ENCODE data around the gene ASS1. TPM values are rescaled to one million over a fixed set of nuclear protein-coding genes. Genes with fewer than 3 reads are reported as not detected.

ASS1 gene
- total RNA-seq, 1 donor from 2014 or later, result 71.3 TPM

DNA sequence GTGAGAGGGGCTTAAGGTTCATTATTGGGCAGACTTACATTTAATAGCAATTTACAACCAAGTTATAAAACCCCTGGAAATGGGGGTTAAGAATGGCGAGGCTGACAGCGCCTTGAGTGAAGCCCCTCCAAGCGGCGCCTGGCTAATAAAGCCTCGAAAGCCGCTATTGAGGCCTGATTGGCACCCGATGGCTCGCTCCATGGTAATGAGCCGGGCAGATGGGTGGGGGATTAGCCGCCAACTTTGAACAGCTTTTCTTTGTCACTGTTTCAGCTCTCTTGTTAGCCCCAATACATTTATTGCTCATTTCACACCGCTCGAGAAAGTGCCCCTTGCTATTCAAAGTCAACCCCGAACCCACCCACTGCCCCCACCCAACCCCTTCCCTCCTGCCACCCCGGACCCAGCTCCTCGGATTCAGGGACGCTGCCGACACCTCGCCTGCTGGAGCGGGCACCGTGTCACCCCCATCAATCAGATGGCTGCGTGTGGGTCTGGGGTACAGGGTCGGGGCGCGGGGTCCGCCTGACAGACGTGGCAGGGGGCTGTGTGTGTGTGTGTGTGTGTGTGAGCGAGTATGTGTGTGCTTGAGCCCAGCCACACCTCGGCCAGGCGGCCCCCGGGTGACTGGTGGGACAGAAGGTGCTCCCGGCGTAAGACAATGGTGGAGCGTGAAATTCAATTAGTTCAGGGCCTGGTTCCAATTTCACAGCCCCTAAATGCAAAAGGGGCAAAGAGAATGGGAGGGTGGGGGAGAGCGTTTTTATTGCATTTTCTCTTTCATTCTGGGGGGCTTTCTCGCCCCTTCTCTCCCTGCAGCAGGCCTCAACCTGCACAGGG, 34.2 kb downstream of the ASS1 start:
- H3K4me1 ChIP-seq, result no peaks in the 10 kb centered on the region
- DNase-seq, result no peak
- H3K9me3 ChIP-seq (replicated peaks), result no peaks in the 10 kb centered on the region
- TF ChIP-seq, protein P1, sequence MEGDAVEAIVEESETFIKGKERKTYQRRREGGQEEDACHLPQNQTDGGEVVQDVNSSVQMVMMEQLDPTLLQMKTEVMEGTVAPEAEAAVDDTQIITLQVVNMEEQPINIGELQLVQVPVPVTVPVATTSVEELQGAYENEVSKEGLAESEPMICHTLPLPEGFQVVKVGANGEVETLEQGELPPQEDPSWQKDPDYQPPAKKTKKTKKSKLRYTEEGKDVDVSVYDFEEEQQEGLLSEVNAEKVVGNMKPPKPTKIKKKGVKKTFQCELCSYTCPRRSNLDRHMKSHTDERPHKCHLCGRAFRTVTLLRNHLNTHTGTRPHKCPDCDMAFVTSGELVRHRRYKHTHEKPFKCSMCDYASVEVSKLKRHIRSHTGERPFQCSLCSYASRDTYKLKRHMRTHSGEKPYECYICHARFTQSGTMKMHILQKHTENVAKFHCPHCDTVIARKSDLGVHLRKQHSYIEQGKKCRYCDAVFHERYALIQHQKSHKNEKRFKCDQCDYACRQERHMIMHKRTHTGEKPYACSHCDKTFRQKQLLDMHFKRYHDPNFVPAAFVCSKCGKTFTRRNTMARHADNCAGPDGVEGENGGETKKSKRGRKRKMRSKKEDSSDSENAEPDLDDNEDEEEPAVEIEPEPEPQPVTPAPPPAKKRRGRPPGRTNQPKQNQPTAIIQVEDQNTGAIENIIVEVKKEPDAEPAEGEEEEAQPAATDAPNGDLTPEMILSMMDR (IDR thresholded peaks at IDR 0.05; ENCODE audit: borderline replicate concordance), result no peak
- H3K27ac ChIP-seq (replicated peaks), result no peak overlapping the region
- intact Hi-C loops (cut with micrococcal nuclease), result no loop called here
- peaks cover 45% of the 10 kb centered on the region for H3K36me3 ChIP-seq
- H3K4me3 ChIP-seq, result no peak overlapping the region
- no peaks in the 10 kb centered on the region for H3K27me3 ChIP-seq (ENCODE audit: low read depth)

DNA sequence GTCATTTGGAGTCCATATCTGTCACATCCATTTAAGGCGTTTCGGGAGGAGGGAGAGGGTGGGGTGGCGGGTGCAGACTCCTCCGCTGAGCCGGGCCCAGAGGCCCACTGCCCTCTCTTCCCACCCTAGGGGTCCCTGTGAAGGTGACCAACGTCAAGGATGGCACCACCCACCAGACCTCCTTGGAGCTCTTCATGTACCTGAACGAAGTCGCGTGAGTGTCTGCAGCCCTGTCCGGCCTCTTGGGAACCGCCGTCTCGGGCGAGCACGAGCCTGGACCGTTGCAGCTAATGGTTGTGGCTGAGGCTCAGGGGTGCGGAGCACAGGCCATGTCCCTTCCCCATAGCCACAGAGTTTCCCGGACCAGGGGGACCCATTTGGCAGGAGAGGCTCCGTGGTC, 34.8 kb downstream of the ASS1 start:
- peaks cover 46% of the 10 kb centered on the region for H3K36me3 ChIP-seq
- intact Hi-C loops (cut with micrococcal nuclease), result no loop called here
- no peaks in the 10 kb centered on the region for H3K9me3 ChIP-seq (replicated peaks)
- H3K4me3 ChIP-seq, result no peak overlapping the region
- TF ChIP-seq, protein P1 (IDR thresholded peaks at IDR 0.05; ENCODE audit: borderline replicate concordance), result no peak
- H3K4me1 ChIP-seq, result no peaks in the 10 kb centered on the region
- DNase-seq, result no peak
- H3K27me3 ChIP-seq (ENCODE audit: low read depth), result no peaks in the 10 kb centered on the region
- H3K27ac ChIP-seq (replicated peaks), result no peak overlapping the region

DNA sequence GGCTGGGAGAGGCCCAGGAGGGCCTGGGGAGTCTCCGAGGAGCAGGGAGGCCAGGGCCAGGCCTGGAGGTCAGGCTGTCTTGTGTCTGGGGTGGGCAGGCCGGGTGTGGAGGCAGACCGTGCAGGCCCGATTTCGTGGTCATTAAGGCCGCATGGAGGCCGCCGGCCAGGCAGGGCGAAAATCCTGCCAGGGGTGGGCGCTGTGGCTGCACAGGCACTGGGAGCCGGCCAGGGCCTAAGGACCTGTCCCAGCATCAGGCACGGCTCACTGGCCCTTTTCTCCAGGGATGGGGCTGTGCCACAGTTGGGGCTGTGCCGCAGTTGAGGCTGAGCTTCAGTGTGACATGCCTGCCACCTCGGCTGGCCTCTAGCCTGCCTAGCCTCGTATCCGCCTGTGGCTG, 35.9 kb downstream of the ASS1 start:
- no peaks in the 10 kb centered on the region for H3K27me3 ChIP-seq (ENCODE audit: low read depth)
- no peaks in the 10 kb centered on the region for H3K9me3 ChIP-seq (replicated peaks)
- TF ChIP-seq, protein P1 (IDR thresholded peaks at IDR 0.05; ENCODE audit: borderline replicate concordance), result no peak
- DNase-seq, result no peak
- no peaks in the 10 kb centered on the region for H3K4me1 ChIP-seq
- intact Hi-C loops (cut with micrococcal nuclease), result no loop called here
- no peak overlapping the region for H3K27ac ChIP-seq (replicated peaks)
- H3K36me3 ChIP-seq, result peaks cover 54% of the 10 kb centered on the region
- H3K4me3 ChIP-seq, result no peak overlapping the region

DNA sequence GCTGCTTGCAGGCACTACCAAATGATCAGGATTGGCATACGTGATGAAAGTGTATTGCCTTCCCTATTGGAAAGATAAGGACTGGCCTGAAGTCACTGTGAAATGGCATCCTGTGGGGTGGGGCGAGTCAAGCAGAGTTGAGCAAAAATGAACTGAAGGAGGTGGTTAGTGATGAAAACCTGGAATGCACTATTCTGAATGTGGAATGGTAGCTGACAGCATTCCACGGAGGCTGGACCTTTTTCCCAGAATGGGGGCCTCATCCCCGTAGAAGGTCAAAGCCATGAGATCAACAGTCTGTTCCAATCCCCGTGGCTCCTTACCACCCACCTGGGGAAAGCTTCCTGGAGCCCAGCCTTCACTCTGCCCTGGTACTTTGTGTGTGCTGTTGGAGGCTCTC, 37.7 kb downstream of the ASS1 start:
- TF ChIP-seq, protein P1 (IDR thresholded peaks at IDR 0.05; ENCODE audit: borderline replicate concordance), result no peak
- Histone ChIP-seq H3K27me3 (ENCODE audit: low read depth) (no peaks in the 10 kb centered on the region), H3K9me3 (replicated peaks) (no peaks in the 10 kb centered on the region), H3K27ac (replicated peaks) (no peak overlapping the region), H3K4me1 (no peaks in the 10 kb centered on the region), H3K36me3 (peaks cover 48% of the 10 kb centered on the region), H3K4me3 (no peak overlapping the region)
- DNase-seq, result no peak
- intact Hi-C loops (cut with micrococcal nuclease), result no loop called here

DNA sequence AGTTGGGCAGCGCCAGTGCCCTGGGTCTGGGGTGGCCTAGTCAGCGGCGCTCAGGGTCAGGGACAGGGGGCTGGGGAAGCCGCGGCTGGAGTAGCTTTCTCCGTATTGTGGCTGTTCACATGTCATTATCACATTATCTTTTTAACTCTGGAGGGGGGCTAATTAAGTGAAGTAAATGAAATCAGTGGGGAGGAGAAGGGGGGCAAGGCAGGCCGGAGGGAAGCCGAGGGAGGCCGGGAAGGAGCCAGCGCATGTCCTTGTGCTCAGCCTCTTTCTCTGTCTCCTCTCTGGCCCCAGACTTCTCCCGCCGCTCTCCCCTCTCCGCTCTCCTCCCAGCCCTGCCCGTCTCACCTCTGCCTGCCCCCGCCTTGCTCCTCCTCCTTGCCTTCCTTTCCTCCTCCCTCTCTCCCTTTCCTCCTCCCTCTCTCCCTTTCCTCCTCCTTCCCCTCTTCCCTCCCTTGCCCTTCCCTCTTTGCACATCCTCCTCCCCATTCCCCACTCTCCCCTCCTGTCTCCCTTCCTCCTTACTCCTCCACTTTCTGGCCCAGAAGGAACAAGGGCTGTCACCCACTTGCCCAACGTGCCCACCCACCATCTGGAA, 38.7 kb downstream of the ASS1 start:
- no peaks in the 10 kb centered on the region for H3K9me3 ChIP-seq (replicated peaks)
- no peak overlapping the region for H3K27ac ChIP-seq (replicated peaks)
- H3K27me3 ChIP-seq (ENCODE audit: low read depth), result no peaks in the 10 kb centered on the region
- H3K4me1 ChIP-seq, result no peaks in the 10 kb centered on the region
- H3K36me3 ChIP-seq, result peaks cover 41% of the 10 kb centered on the region
- no peak for DNase-seq
- H3K4me3 ChIP-seq, result no peak overlapping the region
- intact Hi-C loops (cut with micrococcal nuclease), result no loop called here
- TF ChIP-seq, protein P1 (IDR thresholded peaks at IDR 0.05; ENCODE audit: borderline replicate concordance), result no peak
